ENCODE measurements around the gene KRTAP9-4. TPM values are rescaled to one million over a fixed set of nuclear protein-coding genes. Genes with fewer than 3 reads are reported as not detected.
"Not testable (repeated sequence)": the region's sequence is repeated elsewhere in the genome, so short reads cannot be mapped to it uniquely, and the experiment has no call there.

Gene KRTAP9-4
- total RNA-seq (not detected), polyA plus RNA-seq (not detected)
- long read RNA-seq, donor 1, result 0 reads
- long read RNA-seq, donor 2, result 0 reads
- long read RNA-seq, donor 3, result 0 reads

- H3K4me1 ChIP-seq (ENCODE audit: insufficient read depth); H3K27ac ChIP-seq; H3K27me3 ChIP-seq; DNase-seq; H3K36me3 ChIP-seq; H3K9me3 ChIP-seq; intact Hi-C loops (cut with DNase I); H3K4me3 ChIP-seq: not testable (repeated sequence)
- 70 to 78% (median 76%) methylated on average over 2 of the region's 2 CpGs for WGBS, 3 donors
Observed at GRCh38 chr17:41249637-41250240, at the start of gene KRTAP9-4. Gene KRTAP9-4 (plus strand): TSS chr17:41249687. CDS start chr17:41249721, 34 bp downstream.

- H3K27me3 ChIP-seq, result no peaks in the 10 kb centered on the region
- no peak for TF ChIP-seq CTCF (IDR thresholded peaks at IDR 0.05)
- no peak for TF ChIP-seq EP300 (IDR thresholded peaks at IDR 0.05)
- TF ChIP-seq POLR2A (IDR thresholded peaks at IDR 0.05), result no peak
- WGBS, 3 donors, result 2 to 14% (median 4%) methylated on average over 1 of the region's 1 CpG
- no peak overlapping the region for H3K27ac ChIP-seq
- intact Hi-C loops (cut with DNase I), result no loop called here
- no peak overlapping the region for H3K4me3 ChIP-seq
- H3K4me1 ChIP-seq (ENCODE audit: insufficient read depth), result no peaks in the 10 kb centered on the region
- no peak for DNase-seq
- H3K9me3 ChIP-seq, result no peaks in the 10 kb centered on the region
- no peaks in the 10 kb centered on the region for H3K36me3 ChIP-seq
Observed at GRCh38 chr17:41211845-41212466, 37.5 kb upstream of the KRTAP9-4 start.

- H3K27me3 ChIP-seq, result no peaks in the 10 kb centered on the region
- H3K4me3 ChIP-seq, result no peak overlapping the region
- intact Hi-C loops (cut with DNase I), result no loop called here
- no peaks in the 10 kb centered on the region for H3K4me1 ChIP-seq (ENCODE audit: insufficient read depth)
- no peaks in the 10 kb centered on the region for H3K36me3 ChIP-seq
- no peak for DNase-seq
- no peak overlapping the region for H3K27ac ChIP-seq
- H3K9me3 ChIP-seq, result no peaks in the 10 kb centered on the region
- 56 to 73% (median 63%) methylated on average over 7 of the region's 7 CpGs for WGBS, 3 donors
- TF ChIP-seq EP300 (IDR thresholded peaks at IDR 0.05) (no peak), CTCF (IDR thresholded peaks at IDR 0.05) (no peak), POLR2A (IDR thresholded peaks at IDR 0.05) (no peak)
Observed at GRCh38 chr17:41212524-41213169, 36.8 kb upstream of the KRTAP9-4 start.

- intact Hi-C loops (cut with DNase I), result no loop called here
- Histone ChIP-seq H3K4me3 (no peak overlapping the region), H3K27me3 (no peaks in the 10 kb centered on the region), H3K4me1 (ENCODE audit: insufficient read depth) (no peaks in the 10 kb centered on the region), H3K27ac (no peak overlapping the region), H3K36me3 (no peaks in the 10 kb centered on the region), H3K9me3 (no peaks in the 10 kb centered on the region)
- 74 to 83% (median 77%) methylated on average over 1 of the region's 1 CpG for WGBS, 3 donors
- no peak for DNase-seq
- TF ChIP-seq CTCF (IDR thresholded peaks at IDR 0.05), result no peak
- no peak for TF ChIP-seq EP300 (IDR thresholded peaks at IDR 0.05)
Observed at GRCh38 chr17:41215681-41216080, 33.8 kb upstream of the KRTAP9-4 start.

GRCh38 chr17:41223821-41224220 lies 25.7 kb upstream of the KRTAP9-4 start:
- intact Hi-C loops (cut with DNase I), result no loop called here
- TF ChIP-seq EP300 (IDR thresholded peaks at IDR 0.05) (no peak), POLR2A (IDR thresholded peaks at IDR 0.05) (no peak)
- no peak for DNase-seq
- WGBS, 3 donors, result 35 to 53% (median 41%) methylated on average over 2 of the region's 2 CpGs
- no peak overlapping the region for H3K4me3 ChIP-seq
- no peaks in the 10 kb centered on the region for H3K27me3 ChIP-seq
- no peaks in the 10 kb centered on the region for H3K9me3 ChIP-seq
- H3K27ac ChIP-seq, result no peak overlapping the region
- H3K4me1 ChIP-seq (ENCODE audit: insufficient read depth), result no peaks in the 10 kb centered on the region
- no peaks in the 10 kb centered on the region for H3K36me3 ChIP-seq
